Measurements from ENCODE around the gene GNAO1.

GRCh38 chr16:56336711-56337110 lies 145.4 kb downstream of the GNAO1 start:
- no peak for TF ChIP-seq EP300 (IDR thresholded peaks at IDR 0.05)
- TF ChIP-seq CTCF (IDR thresholded peaks at IDR 0.05), result no peak
